ENCODE measurements around the gene TFEC. TPM values are rescaled to one million over a fixed set of nuclear protein-coding genes. Genes with fewer than 3 reads are reported as not detected.
"Not testable (repeated sequence)": the region's sequence is repeated elsewhere in the genome, so short reads cannot be mapped to it uniquely, and the experiment has no call there.

TFEC gene
- total RNA-seq, 1 experiment from 2014 or later, result not detected

- Histone ChIP-seq H4K91ac (ENCODE audit: insufficient read length, low read depth, low read length) (no peak overlapping the region), H2BK20ac (ENCODE audit: low read depth, low read length, poor library complexity, severe bottlenecking) (no peak overlapping the region), H4K5ac (ENCODE audit: insufficient read length, low read depth, low read length) (no peak overlapping the region), H3K18ac (ENCODE audit: insufficient read length, low read depth, low read length) (no peak overlapping the region), H3T11ph (ENCODE audit: low read length) (no peak overlapping the region), H3K4ac (ENCODE audit: low read depth, low read length) (no peak overlapping the region), H3K79me1 (ENCODE audit: insufficient read depth, low read depth, low read length, poor library complexity, severe bottlenecking) (no peaks in the 10 kb centered on the region), H3K4me2 (ENCODE audit: insufficient read depth, insufficient read length, low read length) (no peak overlapping the region), H3K56ac (ENCODE audit: insufficient read length, low read depth, low read length) (no peak overlapping the region), H3K27me3 (ENCODE audit: insufficient read depth, low read length) (no peaks in the 10 kb centered on the region), H2BK12ac (ENCODE audit: insufficient read length, low read depth, low read length) (no peak overlapping the region), H4K20me1 (ENCODE audit: control insufficient read depth, insufficient read depth, insufficient read length) (no peaks in the 10 kb centered on the region), H3K4me1 (ENCODE audit: insufficient read depth, low read length) (no peaks in the 10 kb centered on the region), H2AK5ac (ENCODE audit: insufficient read length, low read length) (no peak overlapping the region), H2BK15ac (ENCODE audit: low read depth, low read length) (no peak overlapping the region), H2BK5ac (ENCODE audit: insufficient read length, low read length) (no peak overlapping the region), H3K14ac (ENCODE audit: insufficient read depth, low read length) (no peak overlapping the region), H3K79me2 (ENCODE audit: insufficient read depth, low read length) (no peaks in the 10 kb centered on the region), H2AFZ (ENCODE audit: low read length) (no peak overlapping the region), H4K8ac (replicated peaks; ENCODE audit: insufficient read length, low read depth, low read length) (no peak overlapping the region), H3K27ac (ENCODE audit: insufficient read length, low read depth, low read length) (no peak overlapping the region), H2BK120ac (ENCODE audit: low read depth, low read length, poor library complexity, severe bottlenecking) (no peak overlapping the region), H3K9me3 (ENCODE audit: control insufficient read depth, low read depth, low read length) (no peaks in the 10 kb centered on the region), H3K9ac (ENCODE audit: extremely low read depth, insufficient read length, low read length) (no peak overlapping the region), H3K23ac (ENCODE audit: insufficient read length, low read depth, low read length) (no peak overlapping the region), H3K23me2 (ENCODE audit: insufficient read length, low read depth, low read length, poor library complexity, severe bottlenecking) (no peaks in the 10 kb centered on the region)
- no peaks in the 10 kb centered on the region for H3K4me1 Mint-ChIP-seq
- no CpG with 5 or more reads among the region's 2 CpGs for WGBS (ENCODE audit: extremely low coverage, insufficient read length, low lambda C conversion rate)
- no peak overlapping the region for H3K27ac Mint-ChIP-seq
- H3K36me3 Mint-ChIP-seq (ENCODE audit: insufficient read depth in 1 of 3, low read depth in 3 of 3), result peaks cover 0 to 8% (median 7%) of the 10 kb centered on the region in 3 experiments; a peak in 5 of 7 replicates
- H3K4me3 Mint-ChIP-seq, result no peak overlapping the region
- H3K27me3 Mint-ChIP-seq (ENCODE audit: low read depth), result no peaks in the 10 kb centered on the region; the same call in 1 of the 2 replicates
- H3K9me3 Mint-ChIP-seq, result peaks cover 8 to 19% of the 10 kb centered on the region in 2 experiments
- no peak for TF ChIP-seq CTCF (conservative IDR thresholded peaks at IDR 0.05)
- no peak for DNase-seq
Measured at GRCh38 chr7:116052006-116052405, 21.4 kb upstream of the TFEC start.

GRCh38 chr7:116047261-116047660 is 16.7 kb upstream of the TFEC start:
- not testable (repeated sequence) for H4K8ac ChIP-seq (replicated peaks; ENCODE audit: insufficient read length, low read depth, low read length); H3K4me1 ChIP-seq (ENCODE audit: insufficient read depth, low read length); H3K27ac ChIP-seq (ENCODE audit: insufficient read length, low read depth, low read length); H3K79me1 ChIP-seq (ENCODE audit: insufficient read depth, low read depth, low read length, poor library complexity, severe bottlenecking); H3K9me3 ChIP-seq (ENCODE audit: control insufficient read depth, low read depth, low read length); H3K4me1 Mint-ChIP-seq; H4K91ac ChIP-seq (ENCODE audit: insufficient read length, low read depth, low read length); DNase-seq; H2BK20ac ChIP-seq (ENCODE audit: low read depth, low read length, poor library complexity, severe bottlenecking); H3K27ac Mint-ChIP-seq; H2AK5ac ChIP-seq (ENCODE audit: insufficient read length, low read length); H3K23me2 ChIP-seq (ENCODE audit: insufficient read length, low read depth, low read length, poor library complexity, severe bottlenecking); H3K23ac ChIP-seq (ENCODE audit: insufficient read length, low read depth, low read length); H3K18ac ChIP-seq (ENCODE audit: insufficient read length, low read depth, low read length); H4K5ac ChIP-seq (ENCODE audit: insufficient read length, low read depth, low read length); H3K27me3 ChIP-seq (ENCODE audit: insufficient read depth, low read length); H4K20me1 ChIP-seq (ENCODE audit: control insufficient read depth, insufficient read depth, insufficient read length); H3T11ph ChIP-seq (ENCODE audit: low read length); H3K4me3 Mint-ChIP-seq; H2AFZ ChIP-seq (ENCODE audit: low read length); H3K14ac ChIP-seq (ENCODE audit: insufficient read depth, low read length); H3K4ac ChIP-seq (ENCODE audit: low read depth, low read length); H2BK5ac ChIP-seq (ENCODE audit: insufficient read length, low read length); H3K79me2 ChIP-seq (ENCODE audit: insufficient read depth, low read length); H3K4me2 ChIP-seq (ENCODE audit: insufficient read depth, insufficient read length, low read length); H2BK12ac ChIP-seq (ENCODE audit: insufficient read length, low read depth, low read length); H3K9ac ChIP-seq (ENCODE audit: extremely low read depth, insufficient read length, low read length); H3K56ac ChIP-seq (ENCODE audit: insufficient read length, low read depth, low read length); H2BK120ac ChIP-seq (ENCODE audit: low read depth, low read length, poor library complexity, severe bottlenecking); H3K27me3 Mint-ChIP-seq (ENCODE audit: low read depth); H2BK15ac ChIP-seq (ENCODE audit: low read depth, low read length)
- Mint-ChIP-seq H3K9me3 (peaks cover 20 to 29% of the 10 kb centered on the region in 2 experiments), H3K36me3 (ENCODE audit: insufficient read depth in 1 of 3, low read depth in 3 of 3) (peaks cover 0 to 19% (median 10%) of the 10 kb centered on the region in 3 experiments; a peak in 6 of 7 replicates)
- no CpG with 5 or more reads among the region's 6 CpGs for WGBS (ENCODE audit: extremely low coverage, insufficient read length, low lambda C conversion rate)

All from H9 (cell line).